HepG2 (cell line): ENCODE measurements around the gene HMCN1. TPM values are rescaled to one million over a fixed set of nuclear protein-coding genes. Genes with fewer than 3 reads are reported as not detected.

ENCODE experiments used
- ATAC-seq: fragments of 200-7000 bp; cut with Tn5 transposase; 3 replicates; pipeline ENCODE4 v1.9.1; 2020; ENCODE audit warnings: mild to moderate bottlenecking, moderate library complexity
- BruUV-seq: library from RNA; stranded (reverse); fragments of 400-500 nt; replicated peaks from 2 replicates; lab custom pipeline; 2021; lab: Mats Ljungman, UMichigan
- CTCF ChIA-PET: fragments of 300-600 bp; formaldehyde crosslinking; extraction: SDS; loops from one replicate; lab custom pipeline; 2021; ENCODE audit warnings: low total read pairs, inconsistent platforms, low intra/inter-chr PET ratio; lab: Yijun Ruan, JAX
- POLR2A ChIA-PET: fragments of 350-600 bp; sonication (Branson Sonifier 250); formaldehyde crosslinking; loops from one replicate; lab custom pipeline; 2020; ENCODE audit warnings: antibody characterized with exemption, inconsistent platforms; lab: Yijun Ruan, JAX
- DNase-seq: peaks from one replicate; pipeline ENCODE4 v3.0.0-alpha.2; 2015; ENCODE audit warnings: low spot score
- FAIRE-seq: peaks from 3 replicates; lab custom pipeline; 2011; peaks lifted over from hg19 to GRCh38; lab: Jason Lieb, UNC
- H2AFZ ChIP-seq: one replicate; pipeline ENCODE4 v1.6.1; 2011; ENCODE audit warnings: low read length, inconsistent platforms
- H3K27ac ChIP-seq: fragments of 300-600 bp; 3 replicates; pipeline ENCODE4 v1.8.0; 2011; ENCODE audit warnings: mixed run types, mild to moderate bottlenecking, mixed read lengths, low read length, inconsistent platforms; ENCODE audit not compliant: insufficient read depth; ENCODE audit errors: extremely low read length
- H3K27me3 ChIP-seq, 2 experiments: fragments of 200-600 bp in 1 of 2; 2 replicates in 1 of 2; 3 replicates in 1 of 2; pipeline versions ENCODE4 v1.6.0 to v1.8.0; 2011; ENCODE audit warnings: low read length in 2 of 2, mild to moderate bottlenecking in 2 of 2, moderate library complexity in 2 of 2, inconsistent platforms in 1 of 2; ENCODE audit not compliant: insufficient read depth in 2 of 2, control insufficient read depth in 1 of 2
- H3K36me3 ChIP-seq, 2 experiments: fragments of 200-600 bp in 1 of 2; replicated peaks in 1 of 2; 2 replicates in 1 of 2; 3 replicates in 1 of 2; pipeline versions ENCODE4 v1.5.1 to v1.8.0; 2011; ENCODE audit warnings: low read length in 2 of 2, inconsistent platforms in 1 of 2; ENCODE audit not compliant: insufficient read depth in 2 of 2, control insufficient read depth in 1 of 2
- H3K4me1 ChIP-seq: 2 replicates; pipeline ENCODE4 v1.5.1; 2012; ENCODE audit warnings: low read length, inconsistent platforms; ENCODE audit not compliant: insufficient read depth
- H3K4me2 ChIP-seq: 2 replicates; pipeline ENCODE4 v1.6.0; 2011; ENCODE audit warnings: low read depth, low read length, inconsistent platforms
- H3K4me3 ChIP-seq, 3 experiments: fragments of 200-600 bp in 1 of 3; sonication (generic), shearing (Covaris generic) in 1 of 3; replicated peaks in 1 of 3; 2 replicates each; pipeline ENCODE4 v1.5.1; 2011 to 2016; ENCODE audit warnings: low read length in 3 of 3, inconsistent platforms in 2 of 3, low read depth in 2 of 3, mild to moderate bottlenecking in 2 of 3, control low read depth in 1 of 3, mixed read lengths in 1 of 3; ENCODE audit not compliant: insufficient read depth in 1 of 3
- H3K79me2 ChIP-seq: one replicate; pipeline ENCODE4 v1.6.1; 2011; ENCODE audit warnings: low read length, inconsistent platforms; ENCODE audit not compliant: insufficient read depth
- H3K9ac ChIP-seq: 2 replicates; pipeline ENCODE4 v1.6.0; 2011; ENCODE audit warnings: mild to moderate bottlenecking, low read depth, low read length, inconsistent platforms; ENCODE audit not compliant: insufficient read depth
- H3K9me3 ChIP-seq: 2 replicates; pipeline ENCODE4 v1.5.1; 2012; ENCODE audit warnings: mild to moderate bottlenecking, low read length
- H4K20me1 ChIP-seq: 2 replicates; pipeline ENCODE4 v1.6.0; 2011; ENCODE audit warnings: inconsistent platforms, mild to moderate bottlenecking, low read length, moderate library complexity; ENCODE audit not compliant: insufficient read depth
- ATF1 ChIP-seq: IDR thresholded peaks from 2 replicates; pipeline ENCODE4 v1.6.1; 2016; ENCODE audit warnings: mild to moderate bottlenecking, control low read depth
- CSRNP1 ChIP-seq: sonication (generic); formaldehyde crosslinking; IDR thresholded peaks from 2 replicates; pipeline ENCODE4 v1.8.1; 2023; ENCODE audit warnings: mild to moderate bottlenecking, missing genetic modification reagents
- FOXA3 ChIP-seq: IDR thresholded peaks from 2 replicates; pipeline ENCODE4 v1.6.1; 2016; ENCODE audit warnings: missing genetic modification reagents, missing compliant biosample characterization
- HINFP ChIP-seq: sonication (generic); formaldehyde crosslinking; IDR thresholded peaks from 2 replicates; pipeline ENCODE4 v1.4.0; 2020; ENCODE audit warnings: low read depth, mild to moderate bottlenecking, missing genetic modification reagents
- HNF4G ChIP-seq, 2 experiments: sonication (generic) in 1 of 2; formaldehyde crosslinking in 1 of 2; IDR thresholded peaks; 2 replicates each; pipeline versions ENCODE4 v1.4.0 to v1.6.1; 2011 to 2020; ENCODE audit warnings: borderline replicate concordance in 2 of 2, low read depth in 2 of 2, mild to moderate bottlenecking in 2 of 2, low read length in 1 of 2, missing genetic modification reagents in 1 of 2, moderate library complexity in 1 of 2
- MXD3 ChIP-seq: IDR thresholded peaks from 2 replicates; pipeline ENCODE4 v1.6.1; 2016; ENCODE audit warnings: mild to moderate bottlenecking, missing biosample characterization, missing genetic modification reagents
- NFE2 ChIP-seq: sonication (generic); formaldehyde crosslinking; IDR thresholded peaks from 2 replicates; pipeline ENCODE4 v1.4.0; 2020; ENCODE audit warnings: missing genetic modification reagents
- ZNF24 ChIP-seq: fragments of 450-650 bp; IDR thresholded peaks from 2 replicates; pipeline ENCODE4 v1.6.1; 2017; ENCODE audit warnings: antibody characterized with exemption, mild to moderate bottlenecking
- ZNF800 ChIP-seq: sonication (generic); formaldehyde crosslinking; IDR thresholded peaks from 2 replicates; pipeline ENCODE4 v1.4.0; 2020; ENCODE audit warnings: missing genetic modification reagents
- in situ Hi-C: cut with HindIII; loops from 2 replicates; pipeline ENCODE4 v1.10.0; 2017; ENCODE audit warnings: low pct_unique_long_range_greater_than_20kb; ENCODE audit not compliant: extremely low pct_ligation_motif_present
- intact Hi-C: fragments of 100-400 bp; cut with micrococcal nuclease; formaldehyde crosslinking; loops from one replicate; pipeline ENCODE4 v1.10.0; 2022; ENCODE audit not compliant: unreplicated experiment
- polyA plus RNA-seq, 8 experiments: library from polyadenylated mRNA; depleted of rRNA in 3 of 8; stranded (reverse) in 7 of 8; unstranded in 1 of 8; fragments of >200 nt; fragmentation: Illumina TruSeq in 4 of 8; extraction: Trizol in 4 of 8; gene quantifications; 2 replicates each; pipeline versions ENCODE4 v1.2.1 to v1.2.3, GENCODE V29; 2011 to 2016; ENCODE audit warnings: low read depth in 4 of 8, missing spikeins in 1 of 8, mixed read lengths in 1 of 8; ENCODE audit not compliant: insufficient read depth in 1 of 8
- total RNA-seq, 5 experiments: library from RNA; depleted of rRNA; stranded (reverse); fragments of >200 nt; fragmentation: Illumina TruSeq; extraction: Trizol; gene quantifications; 2 replicates each; pipeline ENCODE4 v1.2.3, GENCODE V29; 2016; ENCODE audit warnings: low read depth in 1 of 5

Gene HMCN1
- total and polyA plus RNA-seq, 2 of the 13 experiments (the other 11 are each of a cell fraction or from before 2014, with no cell fraction given), result 0.03 TPM; not detected in 1

GRCh38 chr1:185807275-185807674 is 73.1 kb downstream of the HMCN1 start:
- Histone ChIP-seq H3K4me1 (no peaks in the 10 kb centered on the region), H3K79me2 (no peaks in the 10 kb centered on the region), H3K27ac (no peak overlapping the region), H4K20me1 (no peaks in the 10 kb centered on the region), H3K9ac (no peak overlapping the region), H2AFZ (no peak overlapping the region), H3K9me3 (no peaks in the 10 kb centered on the region), H3K27me3 (no peaks in the 10 kb centered on the region), H3K4me2 (no peak overlapping the region), H3K4me3 (no peak overlapping the region), H3K36me3 (no peaks in the 10 kb centered on the region)
- no TSS peak for BruUV-seq
- DNase-seq, result no peak
- in situ Hi-C loops, result no loop called here
- ChIA-PET POLR2A (no interaction called here), CTCF (no interaction called here)
- no peak for TF ChIP-seq ZNF800 (CRISPR knock-in tag)
- TF ChIP-seq FOXA3 (CRISPR knock-in tag), result no peak
- TF ChIP-seq CSRNP1 (CRISPR knock-in tag), result no peak
- TF ChIP-seq HNF4G (IDR thresholded peaks at IDR 0.05; ENCODE audit: borderline replicate concordance, low read depth, low read length), result no peak
- TF ChIP-seq HNF4G (CRISPR knock-in tag; IDR thresholded peaks at IDR 0.05; ENCODE audit: borderline replicate concordance, low read depth), result no peak
- no peak for TF ChIP-seq NFE2 (CRISPR knock-in tag)
- no peak for TF ChIP-seq HINFP (CRISPR knock-in tag)
- no peak for TF ChIP-seq MXD3
- no peak for TF ChIP-seq ATF1 (CRISPR knock-in tag)
- no peak for TF ChIP-seq ZNF24
- intact Hi-C loops, result no loop called here
- no peak for FAIRE-seq
- ATAC-seq, result no peak
